Activated naive CD4-positive, alpha-beta T cell treated with anti-CD3 and anti-CD28 coated beads, Interleukin-2, amount 50 U/mL, for 72 hours (primary cell): Measurements from ENCODE around the gene AGL. TPM values are rescaled to one million over a fixed set of nuclear protein-coding genes. Genes with fewer than 3 reads are reported as not detected.
"Not testable (repeated sequence)": the region's sequence is repeated elsewhere in the genome, so short reads cannot be mapped to it uniquely, and the experiment has no call there.

ENCODE experiments used
- ATAC-seq, 2 donors: fragments of 150-1000 bp; cut with Tn5 transposase; 2 replicates each; pipeline ENCODE4 v1.10.0; 2021; ENCODE audit warnings: mild to moderate bottlenecking in 2 of 2, moderate library complexity in 2 of 2
- DNase-seq, 2 donors: peaks; one replicate each; pipeline ENCODE4 v3.0.0; 2021 to 2022; ENCODE audit warnings: low spot score in 2 of 2
- H3K27ac Mint-ChIP-seq, 2 donors: one replicate each; pipeline ENCODE4 v1.8.0; 2022; ENCODE audit warnings: mild to moderate bottlenecking in 2 of 2, mixed read lengths in 2 of 2
- H3K36me3 Mint-ChIP-seq, 2 donors: one replicate each; pipeline ENCODE4 v1.8.0; 2022; ENCODE audit warnings: mixed read lengths in 2 of 2
- H3K9me3 Mint-ChIP-seq, 2 donors: one replicate each; pipeline ENCODE4 v1.8.0; 2022; ENCODE audit warnings: mixed read lengths in 2 of 2
- total RNA-seq, 2 donors: library from RNA; stranded (reverse); gene quantifications; one replicate each; pipeline ENCODE4 v1.2.3, GENCODE V29; 2022

The AGL gene
- total RNA-seq, 2 donors from 2014 or later, result 15.5 to 22.6 TPM

GRCh38 chr1:99840353-99840752 lies 9.8 kb upstream of the AGL start:
- H3K36me3 Mint-ChIP-seq, ATAC-seq, DNase-seq, H3K27ac Mint-ChIP-seq, H3K9me3 Mint-ChIP-seq: not testable (repeated sequence)

- H3K27ac Mint-ChIP-seq, result no peak overlapping the region
- ATAC-seq (no peak), DNase-seq (no peak)
- peaks cover 0 to 5% of the 10 kb centered on the region in 2 donors for H3K9me3 Mint-ChIP-seq
- H3K36me3 Mint-ChIP-seq, result peaks cover 0 to 6% of the 10 kb centered on the region in 2 donors
These were observed 6.4 kb upstream of the AGL start for GRCh38 chr1:99843760-99844159.

DNA sequence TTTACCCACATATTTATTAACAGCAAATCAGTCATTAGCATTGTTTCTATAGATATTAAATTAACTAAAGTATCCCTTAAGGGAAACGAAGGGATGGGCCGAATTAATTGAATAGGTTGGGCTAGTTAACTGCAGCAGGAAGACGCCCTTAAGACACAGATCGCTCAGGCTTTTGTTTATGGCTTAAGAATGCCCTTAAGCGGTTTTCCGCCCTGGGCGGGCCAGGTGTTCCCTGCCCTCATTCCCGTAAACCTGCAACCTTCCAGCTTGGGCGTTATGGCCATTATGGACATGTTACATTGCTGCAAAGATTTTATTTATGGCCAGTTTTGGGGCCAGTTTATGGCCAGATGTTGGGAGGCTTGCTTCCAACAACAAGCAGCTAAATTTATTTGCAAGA lies 5.0 kb upstream of the AGL start:
- not testable (repeated sequence) for H3K36me3 Mint-ChIP-seq

GRCh38 chr1:99849413-99849743 lies 783 bp upstream of the AGL start:
- DNase-seq, result peak in 1 of 2 donors; percentile 15
- Mint-ChIP-seq H3K9me3 (no peaks in the 10 kb centered on the region), H3K36me3 (peaks cover 18 to 20% of the 10 kb centered on the region in 2 donors), H3K27ac (peak overlapping the region; percentile 94 to 95)
- ATAC-seq, result peak; percentile 6 to 18

More for the DNA sequence above, 5.0 kb upstream of the AGL start:
- not testable (repeated sequence) for H3K9me3 Mint-ChIP-seq, H3K27ac Mint-ChIP-seq, DNase-seq, ATAC-seq

DNA sequence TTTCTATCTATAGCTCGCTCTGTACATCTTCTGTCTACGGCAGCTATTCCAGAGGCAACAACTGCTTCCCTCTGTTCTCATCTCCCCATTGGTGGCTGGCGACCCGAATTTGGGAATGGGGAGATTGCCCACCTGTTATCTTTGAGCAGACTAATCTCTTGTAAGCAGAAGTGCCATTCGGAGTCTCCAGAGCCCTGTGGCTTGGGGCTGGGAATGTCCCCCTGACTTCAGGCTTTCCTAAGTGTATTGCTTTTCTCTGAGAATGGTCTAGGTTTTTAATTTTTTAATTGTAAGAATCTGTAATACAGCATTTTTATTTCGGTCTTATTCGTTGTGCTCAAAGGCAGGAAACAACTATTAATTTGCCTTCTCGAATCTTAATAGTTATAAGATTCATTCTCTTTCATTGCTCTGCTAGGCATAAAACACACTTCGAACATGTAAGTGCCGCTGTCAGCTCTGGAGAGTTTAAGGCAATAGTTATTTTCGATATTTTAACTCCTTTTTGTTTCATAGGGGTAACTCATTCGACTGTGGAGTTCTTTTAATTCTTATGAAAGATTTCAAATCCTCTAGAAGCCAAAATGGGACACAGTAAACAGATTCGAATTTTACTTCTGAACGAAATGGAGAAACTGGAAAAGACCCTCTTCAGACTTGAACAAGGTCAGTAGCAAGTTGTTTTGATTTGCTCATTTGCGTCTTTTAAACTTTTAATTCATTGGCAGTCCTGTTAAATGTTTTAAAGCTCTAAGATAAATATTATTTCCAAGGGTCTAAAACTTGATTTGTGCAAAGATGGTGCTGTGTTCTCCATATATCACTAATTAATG lies 514 bp downstream of the AGL start:
- peak; percentile 1 to 23 for ATAC-seq
- Mint-ChIP-seq H3K9me3 (no peaks in the 10 kb centered on the region), H3K36me3 (peaks cover 18 to 30% of the 10 kb centered on the region in 2 donors), H3K27ac (peak overlapping the region; percentile 93 to 95)
- no peak for DNase-seq

DNA sequence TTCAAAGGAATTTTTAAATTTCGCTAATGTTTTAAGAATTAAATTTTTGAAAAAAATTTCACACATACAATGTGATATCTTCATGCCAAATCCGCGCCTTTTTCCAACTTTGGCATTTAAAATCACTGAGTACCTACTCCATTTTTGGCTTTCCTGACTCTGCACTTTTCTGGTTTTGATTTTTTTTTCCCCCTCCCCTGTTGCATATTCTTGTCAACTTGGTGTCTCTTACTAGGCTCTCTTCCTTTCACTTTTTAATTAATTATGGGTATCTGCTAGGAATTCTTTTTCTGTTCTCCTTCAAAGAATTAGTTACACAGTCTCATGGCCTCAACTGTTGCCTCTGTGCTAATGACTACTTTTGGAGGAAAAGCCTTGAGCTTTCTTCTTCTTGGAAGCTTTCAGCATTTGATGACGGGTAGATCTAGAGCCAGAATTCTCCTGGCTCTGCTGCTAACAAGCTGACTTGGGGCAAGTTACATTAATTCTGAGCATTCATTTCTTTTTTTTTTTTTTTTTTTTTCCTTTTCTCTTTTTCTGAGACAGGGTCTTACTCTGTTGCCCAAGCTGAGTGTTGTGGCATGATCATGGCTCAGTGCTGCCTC lies 1.8 kb downstream of the AGL start:
- no peak for ATAC-seq
- H3K9me3 Mint-ChIP-seq, result no peaks in the 10 kb centered on the region
- peaks cover 22 to 30% of the 10 kb centered on the region in 2 donors for H3K36me3 Mint-ChIP-seq
- H3K27ac Mint-ChIP-seq, result peak overlapping the region in 1 of 2 donors; percentile 14
- no peak for DNase-seq

GRCh38 chr1:99852648-99853047 lies 2.5 kb downstream of the AGL start:
- no peaks in the 10 kb centered on the region for H3K9me3 Mint-ChIP-seq
- peaks cover 22 to 30% of the 10 kb centered on the region in 2 donors for H3K36me3 Mint-ChIP-seq
- ATAC-seq (no peak), DNase-seq (no peak)
- no peak overlapping the region for H3K27ac Mint-ChIP-seq

- Mint-ChIP-seq H3K27ac (no peak overlapping the region), H3K9me3 (no peaks in the 10 kb centered on the region), H3K36me3 (peaks cover 10 to 27% of the 10 kb centered on the region in 2 donors)
- DNase-seq (no peak), ATAC-seq (peak in 1 of 2 donors; percentile 28)
These were observed 5.8 kb downstream of the AGL start for GRCh38 chr1:99855914-99856450.

DNA sequence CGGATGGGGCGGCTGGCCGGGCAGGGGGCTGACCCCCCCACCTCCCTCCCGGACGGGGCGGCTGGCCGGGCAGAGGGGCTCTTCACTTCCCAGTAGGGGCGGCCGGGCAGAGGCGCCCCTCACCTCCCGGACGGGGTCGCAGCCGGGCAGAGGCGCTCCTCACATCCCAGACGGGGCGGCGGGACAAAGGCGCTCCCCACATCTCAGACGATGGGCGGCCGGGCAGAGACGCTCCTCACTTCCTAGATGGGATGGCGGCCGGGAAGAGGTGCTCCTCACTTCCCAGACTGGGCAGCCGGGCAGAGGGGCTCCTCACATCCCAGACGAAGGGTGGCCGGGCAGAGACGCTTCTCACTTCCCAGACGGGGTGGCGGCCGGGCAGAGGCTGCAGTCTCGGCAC lies 6.9 kb downstream of the AGL start:
- H3K36me3 Mint-ChIP-seq, result peaks cover 10 to 33% of the 10 kb centered on the region in 2 donors
- not testable (repeated sequence) for ATAC-seq

GRCh38 chr1:99858286-99858685 lies 8.1 kb downstream of the AGL start:
- no peak for DNase-seq

More for the DNA sequence above, 6.9 kb downstream of the AGL start:
- not testable (repeated sequence) for DNase-seq, H3K27ac Mint-ChIP-seq, H3K9me3 Mint-ChIP-seq

DNA sequence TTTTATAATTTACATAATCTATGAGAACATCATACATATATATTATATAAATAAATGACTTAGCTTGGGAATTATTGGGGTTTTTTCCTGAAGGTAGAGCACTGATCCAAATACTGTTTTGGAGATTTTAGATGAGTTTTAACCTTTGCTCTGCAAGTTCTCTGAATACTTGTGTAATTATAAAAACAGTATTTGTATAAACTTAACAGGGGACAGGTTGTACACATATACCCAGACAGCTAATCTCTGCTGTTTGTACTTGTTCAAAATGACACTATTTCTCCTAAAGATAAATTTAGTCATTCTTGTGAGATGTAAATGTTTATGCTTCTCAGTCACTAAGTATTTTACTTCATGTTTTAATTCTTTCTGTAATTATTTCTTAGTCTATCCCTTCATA lies 8.7 kb downstream of the AGL start:
- Mint-ChIP-seq H3K27ac (no peak overlapping the region), H3K36me3 (peaks cover 4 to 29% of the 10 kb centered on the region in 2 donors), H3K9me3 (no peaks in the 10 kb centered on the region)
- no peak for ATAC-seq
- DNase-seq, result no peak

More at GRCh38 chr1:99858286-99858685, 8.1 kb downstream of the AGL start:
- peaks cover 4 to 32% of the 10 kb centered on the region in 2 donors for H3K36me3 Mint-ChIP-seq
- ATAC-seq, result no peak
- H3K27ac Mint-ChIP-seq, result no peak overlapping the region
- H3K9me3 Mint-ChIP-seq, result no peaks in the 10 kb centered on the region

DNA sequence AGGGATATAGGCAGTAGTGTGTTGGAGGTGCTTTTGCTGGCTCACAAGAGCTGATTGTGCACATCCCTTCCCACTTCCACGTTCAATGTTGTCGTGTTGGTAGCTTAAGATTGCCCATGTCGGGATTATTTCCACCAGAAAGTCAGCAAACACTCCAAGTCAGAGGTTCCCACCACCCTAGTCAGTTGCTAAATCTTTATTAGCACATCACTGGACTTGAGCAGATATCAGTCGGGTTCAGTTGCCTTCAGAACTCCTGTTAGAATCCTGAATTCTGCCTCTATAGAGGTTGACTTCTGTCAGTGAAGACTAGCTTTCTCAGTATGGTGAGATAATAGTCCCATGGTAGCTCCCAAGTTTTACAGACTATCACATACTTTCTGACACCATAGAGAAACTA lies 10.5 kb downstream of the AGL start:
- Mint-ChIP-seq H3K36me3 (peaks cover 4 to 15% of the 10 kb centered on the region in 2 donors), H3K9me3 (no peaks in the 10 kb centered on the region), H3K27ac (no peak overlapping the region)
- ATAC-seq (no peak), DNase-seq (no peak)

GRCh38 chr1:99867682-99868081 lies 17.5 kb downstream of the AGL start:
- Mint-ChIP-seq H3K36me3 (peaks cover 0 to under 1% of the 10 kb centered on the region in 2 donors), H3K9me3 (no peaks in the 10 kb centered on the region), H3K27ac (no peak overlapping the region)
- ATAC-seq (no peak), DNase-seq (no peak)

GRCh38 chr1:99869304-99869703 lies 19.1 kb downstream of the AGL start:
- ATAC-seq (no peak), DNase-seq (no peak)
- Mint-ChIP-seq H3K36me3 (no peaks in the 10 kb centered on the region), H3K27ac (no peak overlapping the region), H3K9me3 (no peaks in the 10 kb centered on the region)

DNA sequence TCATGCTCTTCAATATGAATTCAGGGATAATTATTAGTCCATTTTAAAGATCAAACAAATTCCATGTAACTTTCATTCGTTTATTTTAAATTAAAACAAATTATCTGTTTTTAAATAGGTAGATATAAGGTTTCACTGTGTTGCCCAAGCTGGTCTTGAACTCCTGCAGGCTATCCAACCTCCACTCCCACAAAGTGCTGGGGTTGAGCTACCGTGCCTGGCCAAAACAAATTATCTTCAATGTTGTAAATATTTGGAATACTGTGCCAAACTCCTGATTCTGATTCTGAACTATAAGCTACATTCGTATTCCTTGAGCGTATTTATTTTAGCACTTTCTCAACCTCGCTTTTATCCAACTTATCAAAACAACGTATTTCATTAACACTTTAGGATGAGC lies 19.6 kb downstream of the AGL start:
- no peak overlapping the region for H3K27ac Mint-ChIP-seq
- DNase-seq (no peak), ATAC-seq (no peak)
- no peaks in the 10 kb centered on the region for H3K9me3 Mint-ChIP-seq
- no peaks in the 10 kb centered on the region for H3K36me3 Mint-ChIP-seq

DNA sequence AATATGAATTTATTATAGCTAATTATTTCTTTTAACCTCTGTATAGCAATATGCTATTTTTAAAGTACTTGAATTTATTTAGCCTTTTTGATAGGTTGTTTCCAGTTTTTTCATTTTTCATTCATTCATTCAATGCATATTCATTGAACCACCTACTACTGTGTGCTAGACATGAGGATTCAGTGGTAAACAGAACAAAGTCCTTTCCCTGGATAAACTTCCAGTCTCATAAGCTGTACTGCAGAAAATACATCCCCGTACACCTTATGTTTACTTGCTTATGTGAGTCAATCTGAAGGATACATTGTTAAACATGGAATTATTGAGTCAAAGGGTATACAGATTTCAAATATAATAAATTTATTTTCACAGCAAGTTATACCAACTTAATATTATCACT lies 21.9 kb downstream of the AGL start:
- no peaks in the 10 kb centered on the region for H3K9me3 Mint-ChIP-seq
- no peak overlapping the region for H3K27ac Mint-ChIP-seq
- DNase-seq (no peak), ATAC-seq (no peak)
- no peaks in the 10 kb centered on the region for H3K36me3 Mint-ChIP-seq

DNA sequence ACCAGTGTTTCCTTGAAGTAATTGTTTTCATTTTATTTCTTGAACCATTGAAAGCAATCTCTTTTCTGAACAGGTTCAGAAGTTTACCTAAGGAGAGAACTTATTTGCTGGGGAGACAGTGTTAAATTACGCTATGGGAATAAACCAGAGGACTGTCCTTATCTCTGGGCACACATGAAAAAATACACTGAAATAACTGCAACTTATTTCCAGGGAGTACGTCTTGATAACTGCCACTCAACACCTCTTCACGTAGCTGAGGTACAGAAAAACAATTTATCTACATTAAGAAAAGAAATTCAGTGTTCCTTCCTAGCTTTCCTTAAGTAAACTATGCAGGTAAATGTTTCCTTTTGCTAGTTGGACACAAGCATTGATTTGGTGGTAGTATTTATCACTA lies 27.4 kb downstream of the AGL start:
- ATAC-seq, result no peak
- H3K36me3 Mint-ChIP-seq, result no peaks in the 10 kb centered on the region

More for the DNA sequence above, 27.4 kb downstream of the AGL start:
- no peak overlapping the region for H3K27ac Mint-ChIP-seq
- no peaks in the 10 kb centered on the region for H3K9me3 Mint-ChIP-seq
- DNase-seq, result no peak
